NCI-H748 (cell line): ENCODE measurements around the gene HACD3.
"Not testable (repeated sequence)": the region's sequence is repeated elsewhere in the genome, so short reads cannot be mapped to it uniquely, and the experiment has no call there.

ENCODE experiments used
- DNase-seq: peaks from one replicate; lab custom pipeline; 2025; ENCODE audit not compliant: unreplicated experiment; lab: John Stamatoyannopoulos, UW

The HACD3 gene

GRCh38 chr15:65549288-65549687 is 19.0 kb downstream of the HACD3 start:
- not testable (repeated sequence) for DNase-seq

- no peak for DNase-seq
Measured at GRCh38 chr15:65550681-65551098, 20.4 kb downstream of the HACD3 start.

GRCh38 chr15:65551183-65551582 is 20.9 kb downstream of the HACD3 start:
- DNase-seq: no peak

- DNase-seq: not testable (repeated sequence)
Measured at GRCh38 chr15:65552851-65553250, 22.6 kb downstream of the HACD3 start.

- no peak for DNase-seq
Measured at GRCh38 chr15:65553691-65554090, 23.4 kb downstream of the HACD3 start.

- no peak for DNase-seq
Measured at GRCh38 chr15:65556622-65557021, 26.4 kb downstream of the HACD3 start.

- DNase-seq: no peak
Measured at GRCh38 chr15:65558336-65558735, 28.1 kb downstream of the HACD3 start.

- DNase-seq: no peak
Measured at GRCh38 chr15:65558997-65559760, 28.9 kb downstream of the HACD3 start.

GRCh38 chr15:65559941-65560340 is 29.7 kb downstream of the HACD3 start:
- no peak for DNase-seq

GRCh38 chr15:65561934-65562333 is 31.7 kb downstream of the HACD3 start:
- no peak for DNase-seq

GRCh38 chr15:65569728-65570127 is 39.5 kb downstream of the HACD3 start:
- no peak for DNase-seq

- no peak for DNase-seq
Measured at GRCh38 chr15:65571971-65572370, 41.7 kb downstream of the HACD3 start.

GRCh38 chr15:65576664-65577063 is 46.4 kb downstream of the HACD3 start:
- DNase-seq: no peak

- no peak for DNase-seq
Measured at GRCh38 chr15:65577129-65577996, 47.1 kb downstream of the HACD3 start.

GRCh38 chr15:65578904-65579728 is 48.9 kb downstream of the HACD3 start:
- no peak for DNase-seq

GRCh38 chr15:65579762-65580161 is 49.5 kb downstream of the HACD3 start:
- DNase-seq: no peak

GRCh38 chr15:65580287-65580686 is 50.0 kb downstream of the HACD3 start:
- no peak for DNase-seq

- peak; percentile 2 for DNase-seq
Measured at GRCh38 chr15:65583701-65584100, 53.4 kb downstream of the HACD3 start.

GRCh38 chr15:65584241-65584640 is 54.0 kb downstream of the HACD3 start:
- no peak for DNase-seq

GRCh38 chr15:65587094-65587493 is 56.8 kb downstream of the HACD3 start:
- DNase-seq: no peak

GRCh38 chr15:65595960-65596359 is 65.7 kb downstream of the HACD3 start:
- peak; percentile 20 for DNase-seq
